ENCODE measurements around the gene MIEF1.
A peak's percentile ranks its signal among the peaks of the same experiment; 100 is the strongest.

The MIEF1 gene

DNA sequence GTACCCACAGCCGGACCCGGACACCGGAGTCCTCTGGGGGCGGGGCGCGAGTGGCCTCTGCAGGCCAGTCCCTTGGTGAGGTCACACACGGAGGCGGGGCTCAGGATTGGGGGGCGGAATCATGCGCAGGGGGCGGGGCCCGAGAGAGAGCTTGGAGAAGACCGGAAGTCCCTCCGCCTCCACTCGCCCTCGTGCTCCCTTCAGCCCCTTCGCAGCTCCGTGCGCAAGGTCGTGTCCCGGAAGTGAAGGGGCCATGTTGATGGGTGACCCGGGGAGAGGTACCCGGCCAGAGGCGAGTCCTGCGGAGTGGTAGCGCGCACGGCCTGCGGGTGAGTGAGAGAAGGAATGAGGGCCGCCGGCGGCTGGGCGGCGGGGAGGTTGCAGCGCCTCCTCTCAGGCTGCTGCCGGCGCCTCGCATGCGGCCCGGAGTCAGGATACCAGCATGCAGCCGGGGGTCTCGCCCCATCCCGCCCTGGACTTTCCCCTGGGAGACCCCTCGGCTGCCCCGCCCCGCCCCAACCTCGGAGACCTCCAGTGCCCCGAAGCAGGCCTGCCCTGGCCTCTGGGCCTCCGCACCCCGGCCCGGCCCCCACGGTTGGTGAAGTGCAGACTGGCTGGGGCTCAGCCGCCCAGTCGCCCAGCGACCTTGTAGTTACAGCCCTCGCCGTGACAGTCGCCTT lies at the start of gene MIEF1:
TSS of gene MIEF1 (plus strand) at position 182 of the 680 bp plus-strand sequence. CDS start 9,005 bp downstream, outside the sequence.
- peak within 1 kb of the TSS; percentile 74 for H3K9ac ChIP-seq (ENCODE audit: low read length)
- H3K4me1 ChIP-seq (ENCODE audit: control insufficient read depth, insufficient read depth, low read length), result peaks cover 21% of the 10 kb centered on the region
- peak within 1 kb of the TSS; percentile 85 for H3K27ac ChIP-seq (ENCODE audit: low read depth, low read length)

DNA sequence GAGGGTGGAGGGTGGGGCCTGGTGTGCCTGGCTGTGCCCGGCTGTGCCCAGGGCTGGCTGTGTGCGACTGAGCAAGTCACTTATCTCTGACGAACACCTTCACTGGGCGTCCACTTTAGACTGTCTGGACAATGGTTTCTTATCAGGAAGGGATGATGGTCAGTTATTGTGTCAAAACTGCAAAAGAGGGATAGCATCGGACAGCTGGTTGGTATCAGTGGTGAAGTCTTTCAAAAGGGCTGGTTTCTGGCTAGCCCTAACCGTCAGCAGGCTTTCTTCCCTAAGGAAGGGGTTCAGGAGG lies 49.4 kb upstream of the MIEF1 start:
- H3K9ac ChIP-seq (ENCODE audit: low read length), result no peak overlapping the region

More for the DNA sequence above, at the start of gene MIEF1:
- Histone ChIP-seq H3K36me3 (ENCODE audit: control insufficient read depth, insufficient read depth, low read length) (peaks cover 18% of the 10 kb centered on the region), H3K4me3 (ENCODE audit: low read length) (peak within 1 kb of the TSS; percentile 79), H3K27me3 (ENCODE audit: control insufficient read depth, insufficient read depth, low read length) (no peaks in the 10 kb centered on the region)

DNA sequence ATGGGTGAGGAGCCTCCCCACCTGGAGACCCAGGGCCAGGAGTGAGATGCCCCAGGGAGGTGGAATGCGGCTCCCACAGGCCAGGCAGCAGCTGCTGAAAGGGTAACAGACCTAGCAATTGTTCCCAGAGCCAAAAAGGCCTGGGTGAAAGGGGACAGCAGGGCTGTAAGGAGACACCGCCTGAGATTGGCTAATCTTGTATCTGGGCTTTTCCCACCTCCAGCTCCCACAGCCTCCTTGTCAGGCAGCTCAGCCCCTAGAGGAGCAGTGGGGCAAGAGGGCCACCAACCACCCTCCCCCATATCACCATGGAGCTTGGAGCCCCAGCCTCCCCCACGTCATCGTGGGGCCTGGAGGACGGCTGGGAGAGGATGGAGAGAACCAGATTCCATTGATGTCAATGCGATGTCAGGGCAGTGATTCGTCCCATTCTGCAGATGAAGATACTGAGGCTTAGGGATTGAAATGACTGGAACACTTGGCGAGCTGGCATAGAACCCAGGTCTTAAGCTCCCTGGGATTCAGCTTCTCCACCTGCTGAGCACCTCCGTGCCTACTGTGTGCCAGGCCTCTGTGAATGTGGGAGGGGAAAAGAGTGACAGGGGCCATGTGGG lies 48.2 kb upstream of the MIEF1 start:
- Histone ChIP-seq H3K27ac (ENCODE audit: low read depth, low read length) (no peak overlapping the region), H3K4me3 (ENCODE audit: low read length) (no peak overlapping the region), H3K36me3 (ENCODE audit: control insufficient read depth, insufficient read depth, low read length) (no peaks in the 10 kb centered on the region), H3K27me3 (ENCODE audit: control insufficient read depth, insufficient read depth, low read length) (peaks cover 6% of the 10 kb centered on the region), H3K9ac (ENCODE audit: low read length) (no peak overlapping the region), H3K4me1 (ENCODE audit: control insufficient read depth, insufficient read depth, low read length) (no peaks in the 10 kb centered on the region)

More for the DNA sequence above, 49.4 kb upstream of the MIEF1 start:
- no peaks in the 10 kb centered on the region for H3K36me3 ChIP-seq (ENCODE audit: control insufficient read depth, insufficient read depth, low read length)
- H3K4me3 ChIP-seq (ENCODE audit: low read length), result no peak overlapping the region
- no peaks in the 10 kb centered on the region for H3K27me3 ChIP-seq (ENCODE audit: control insufficient read depth, insufficient read depth, low read length)
- H3K4me1 ChIP-seq (ENCODE audit: control insufficient read depth, insufficient read depth, low read length), result no peaks in the 10 kb centered on the region
- no peak overlapping the region for H3K27ac ChIP-seq (ENCODE audit: low read depth, low read length)

DNA sequence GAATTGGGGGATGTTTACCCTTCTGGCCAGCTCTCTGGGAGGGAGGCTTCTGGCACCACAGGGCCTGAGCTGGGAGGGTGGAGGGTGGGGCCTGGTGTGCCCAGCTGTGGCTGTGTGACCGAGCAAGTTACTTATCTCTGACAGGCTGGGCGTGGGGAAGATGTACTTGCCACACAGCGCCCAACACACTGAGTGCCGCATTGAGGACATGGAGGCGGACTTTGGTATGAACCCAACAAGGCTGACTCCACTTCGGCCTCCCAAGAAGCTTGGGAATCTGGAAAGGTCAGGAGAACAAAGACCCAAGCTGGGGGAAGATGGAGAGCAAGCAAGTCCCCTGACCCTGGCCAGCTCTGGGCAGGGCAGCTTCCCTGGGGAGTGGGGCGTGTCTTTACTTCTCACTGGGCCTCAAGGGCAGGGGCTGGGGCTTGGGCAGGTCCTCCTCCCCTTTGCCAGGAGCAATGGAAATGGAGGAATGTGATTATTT lies 47.7 kb upstream of the MIEF1 start:
- Histone ChIP-seq H3K36me3 (ENCODE audit: control insufficient read depth, insufficient read depth, low read length) (no peaks in the 10 kb centered on the region), H3K27ac (ENCODE audit: low read depth, low read length) (no peak overlapping the region), H3K27me3 (ENCODE audit: control insufficient read depth, insufficient read depth, low read length) (peaks cover 7% of the 10 kb centered on the region), H3K4me3 (ENCODE audit: low read length) (no peak overlapping the region), H3K9ac (ENCODE audit: low read length) (no peak overlapping the region), H3K4me1 (ENCODE audit: control insufficient read depth, insufficient read depth, low read length) (no peaks in the 10 kb centered on the region)

DNA sequence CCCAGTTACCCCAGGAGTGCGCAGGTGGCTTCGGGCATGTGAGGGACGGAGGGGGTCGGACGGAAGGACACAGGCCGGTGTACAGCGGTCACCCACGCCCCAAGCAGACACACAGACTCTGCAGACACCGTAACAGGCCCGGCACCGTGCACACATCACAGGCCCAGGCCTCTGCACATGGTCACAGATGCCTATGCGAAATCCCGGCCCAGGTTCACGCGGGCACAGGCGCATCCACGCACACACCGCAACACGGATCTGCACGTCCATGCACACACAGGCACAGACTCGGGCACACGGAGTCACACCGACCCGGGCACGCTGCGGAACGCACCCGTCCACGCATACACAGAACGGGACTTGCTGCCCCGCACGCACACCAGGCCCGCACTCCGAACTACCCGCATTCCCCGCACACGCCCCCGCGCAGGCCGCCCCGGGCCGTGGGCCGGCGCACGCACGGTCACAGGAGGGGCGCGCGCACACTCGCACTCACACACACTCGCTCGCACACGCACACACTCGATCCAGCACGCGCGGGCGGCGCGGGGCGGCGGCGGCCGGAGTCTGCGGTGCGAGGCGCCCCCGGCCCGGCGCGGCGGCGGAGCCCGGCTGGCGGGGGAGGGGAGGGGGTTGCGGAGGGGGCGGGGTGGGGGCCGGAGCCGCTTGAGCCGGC lies 45.4 kb upstream of the MIEF1 start, which contains the start of gene MGAT3:
TSS of gene MGAT3 (plus strand) at position 491 of the 676 bp plus-strand sequence. CDS start 30,336 bp downstream, outside the sequence.
- no peaks in the 10 kb centered on the region for H3K36me3 ChIP-seq (ENCODE audit: control insufficient read depth, insufficient read depth, low read length)
- H3K9ac ChIP-seq (ENCODE audit: low read length), result no peak within 1 kb of the TSS
- no peak within 1 kb of the TSS for H3K27ac ChIP-seq (ENCODE audit: low read depth, low read length)
- H3K4me1 ChIP-seq (ENCODE audit: control insufficient read depth, insufficient read depth, low read length), result no peaks in the 10 kb centered on the region
- H3K27me3 ChIP-seq (ENCODE audit: control insufficient read depth, insufficient read depth, low read length), result peaks cover 7% of the 10 kb centered on the region
- H3K4me3 ChIP-seq (ENCODE audit: low read length), result peak within 1 kb of the TSS; percentile 51

DNA sequence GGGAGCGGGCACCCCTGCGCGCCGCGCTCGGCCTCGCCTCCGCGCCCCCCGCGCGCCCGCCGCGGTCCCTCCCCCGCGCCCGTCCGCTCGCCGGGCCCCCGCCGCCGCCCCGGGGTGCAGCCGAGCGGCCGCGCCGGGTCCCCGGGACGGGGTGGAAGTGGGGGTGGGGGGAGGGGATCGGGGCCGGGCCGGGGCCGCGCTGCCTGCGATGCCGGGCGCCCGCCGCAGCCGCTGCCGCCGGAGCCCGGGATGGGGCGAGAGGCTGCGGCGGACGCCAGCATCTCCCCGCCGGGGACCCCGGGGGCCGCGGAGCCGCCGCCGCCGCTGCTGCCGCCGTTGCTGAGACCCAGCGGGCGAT lies 44.9 kb upstream of the MIEF1 start:
- Histone ChIP-seq H3K4me3 (ENCODE audit: low read length) (peak overlapping the region; percentile 18), H3K4me1 (ENCODE audit: control insufficient read depth, insufficient read depth, low read length) (no peaks in the 10 kb centered on the region), H3K27ac (ENCODE audit: low read depth, low read length) (no peak overlapping the region), H3K36me3 (ENCODE audit: control insufficient read depth, insufficient read depth, low read length) (no peaks in the 10 kb centered on the region), H3K27me3 (ENCODE audit: control insufficient read depth, insufficient read depth, low read length) (peaks cover 7% of the 10 kb centered on the region), H3K9ac (ENCODE audit: low read length) (no peak overlapping the region)

DNA sequence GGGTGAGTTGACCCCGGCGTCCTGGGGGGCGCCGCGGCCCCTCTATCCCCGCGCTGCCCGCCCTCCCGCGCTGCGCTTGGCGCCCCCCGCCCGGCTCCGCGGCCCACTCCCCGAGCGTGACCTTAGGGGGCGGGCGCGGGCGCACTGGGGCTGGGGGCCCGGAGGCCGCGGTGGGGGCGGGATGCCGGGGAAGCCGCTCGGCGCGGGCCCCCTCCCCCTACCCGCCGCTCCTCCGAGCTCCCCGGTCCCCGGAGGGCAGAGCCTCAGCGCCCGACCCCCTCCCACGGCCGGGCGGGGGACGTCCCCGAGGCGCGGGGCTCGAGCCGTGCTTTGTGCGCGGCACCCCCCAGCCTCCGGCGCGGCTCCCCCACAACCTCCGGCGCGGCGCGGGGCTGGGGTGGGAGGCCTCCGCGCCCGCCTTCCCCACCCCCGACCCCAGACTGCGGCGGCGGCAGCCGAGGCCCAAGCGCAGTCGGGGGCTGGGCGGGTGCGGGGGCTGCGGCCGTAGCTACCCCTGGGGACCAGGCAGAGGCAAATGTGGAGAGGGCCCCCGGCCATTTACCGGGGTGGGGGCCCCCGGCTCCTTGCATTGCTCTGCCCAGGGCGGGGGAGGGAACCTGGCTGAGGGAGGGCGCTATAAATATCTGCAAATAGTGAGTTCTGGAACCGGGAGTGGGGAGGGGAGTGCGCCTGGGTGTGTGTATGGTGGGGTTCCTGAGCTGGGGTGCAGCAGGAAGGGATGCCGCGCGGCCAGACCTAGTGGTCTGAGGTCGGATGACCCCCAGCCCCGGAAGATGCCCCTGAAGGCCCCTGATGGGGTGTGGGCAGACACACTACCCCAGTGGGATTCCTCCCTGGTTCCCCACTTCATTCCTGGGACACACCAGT lies 44.3 kb upstream of the MIEF1 start:
- H3K36me3 ChIP-seq (ENCODE audit: control insufficient read depth, insufficient read depth, low read length), result no peaks in the 10 kb centered on the region
- H3K27me3 ChIP-seq (ENCODE audit: control insufficient read depth, insufficient read depth, low read length), result peaks cover 7% of the 10 kb centered on the region
- no peak overlapping the region for H3K27ac ChIP-seq (ENCODE audit: low read depth, low read length)
- H3K9ac ChIP-seq (ENCODE audit: low read length), result no peak overlapping the region
- H3K4me1 ChIP-seq (ENCODE audit: control insufficient read depth, insufficient read depth, low read length), result no peaks in the 10 kb centered on the region
- peak overlapping the region; percentile 50 for H3K4me3 ChIP-seq (ENCODE audit: low read length)

DNA sequence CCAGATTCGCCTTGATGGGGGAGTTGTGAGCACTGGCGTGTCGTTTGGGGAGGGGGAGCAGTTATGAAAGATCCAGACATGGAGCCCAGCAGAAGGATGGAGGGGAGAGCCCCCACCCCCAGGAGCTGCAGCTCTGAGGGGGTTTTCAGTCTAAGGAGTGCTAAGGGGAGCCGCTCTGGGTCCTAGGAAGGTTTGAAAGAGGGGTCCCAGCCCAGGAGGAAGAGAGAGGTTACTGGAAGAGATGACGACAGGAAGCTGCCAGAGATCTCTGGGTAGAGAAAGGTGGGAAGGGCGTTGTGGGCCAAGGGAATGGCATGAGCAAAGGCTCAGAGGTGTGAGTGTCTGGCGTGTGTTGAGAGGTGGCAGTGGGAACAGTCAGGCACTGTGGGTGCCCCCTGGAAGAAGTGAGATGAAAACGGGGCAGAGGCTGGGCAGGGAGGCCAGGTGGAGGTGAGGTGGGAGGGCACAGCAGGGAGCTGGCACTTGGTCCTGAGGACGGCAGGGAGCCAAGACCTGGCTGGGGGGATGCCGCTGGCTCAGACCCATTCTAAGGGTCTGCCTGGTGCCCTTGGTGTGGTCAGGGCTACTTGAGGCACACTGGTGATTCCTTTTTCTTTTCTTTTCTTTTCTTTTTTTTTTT lies 43.5 kb upstream of the MIEF1 start:
- Histone ChIP-seq H3K4me3 (ENCODE audit: low read length) (peak overlapping the region; percentile 50), H3K36me3 (ENCODE audit: control insufficient read depth, insufficient read depth, low read length) (no peaks in the 10 kb centered on the region), H3K27me3 (ENCODE audit: control insufficient read depth, insufficient read depth, low read length) (peaks cover 7% of the 10 kb centered on the region), H3K9ac (ENCODE audit: low read length) (no peak overlapping the region), H3K4me1 (ENCODE audit: control insufficient read depth, insufficient read depth, low read length) (no peaks in the 10 kb centered on the region), H3K27ac (ENCODE audit: low read depth, low read length) (no peak overlapping the region)

DNA sequence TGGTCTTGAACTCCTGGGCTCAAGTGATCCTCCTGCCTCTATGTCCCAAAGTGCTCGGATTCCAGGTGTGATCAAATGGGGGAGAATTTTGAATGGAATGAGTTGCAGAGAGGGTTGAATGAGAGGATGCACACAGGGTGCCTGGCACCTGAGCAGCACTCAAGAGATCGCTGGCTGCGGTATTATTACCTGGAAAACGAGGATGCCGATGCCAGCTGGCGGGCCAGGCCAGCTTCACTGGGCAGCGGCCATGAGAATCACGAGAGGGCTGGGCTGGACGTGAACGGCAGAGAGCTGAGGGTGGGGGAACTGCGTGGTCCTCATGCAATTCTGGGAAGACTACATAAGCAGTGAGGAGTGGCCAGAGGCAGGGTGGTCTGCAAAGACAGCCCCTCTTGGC lies 42.4 kb upstream of the MIEF1 start:
- H3K36me3 ChIP-seq (ENCODE audit: control insufficient read depth, insufficient read depth, low read length), result no peaks in the 10 kb centered on the region
- H3K4me3 ChIP-seq (ENCODE audit: low read length), result no peak overlapping the region
- peaks cover 7% of the 10 kb centered on the region for H3K27me3 ChIP-seq (ENCODE audit: control insufficient read depth, insufficient read depth, low read length)
- H3K9ac ChIP-seq (ENCODE audit: low read length), result no peak overlapping the region
- no peaks in the 10 kb centered on the region for H3K4me1 ChIP-seq (ENCODE audit: control insufficient read depth, insufficient read depth, low read length)
- no peak overlapping the region for H3K27ac ChIP-seq (ENCODE audit: low read depth, low read length)

DNA sequence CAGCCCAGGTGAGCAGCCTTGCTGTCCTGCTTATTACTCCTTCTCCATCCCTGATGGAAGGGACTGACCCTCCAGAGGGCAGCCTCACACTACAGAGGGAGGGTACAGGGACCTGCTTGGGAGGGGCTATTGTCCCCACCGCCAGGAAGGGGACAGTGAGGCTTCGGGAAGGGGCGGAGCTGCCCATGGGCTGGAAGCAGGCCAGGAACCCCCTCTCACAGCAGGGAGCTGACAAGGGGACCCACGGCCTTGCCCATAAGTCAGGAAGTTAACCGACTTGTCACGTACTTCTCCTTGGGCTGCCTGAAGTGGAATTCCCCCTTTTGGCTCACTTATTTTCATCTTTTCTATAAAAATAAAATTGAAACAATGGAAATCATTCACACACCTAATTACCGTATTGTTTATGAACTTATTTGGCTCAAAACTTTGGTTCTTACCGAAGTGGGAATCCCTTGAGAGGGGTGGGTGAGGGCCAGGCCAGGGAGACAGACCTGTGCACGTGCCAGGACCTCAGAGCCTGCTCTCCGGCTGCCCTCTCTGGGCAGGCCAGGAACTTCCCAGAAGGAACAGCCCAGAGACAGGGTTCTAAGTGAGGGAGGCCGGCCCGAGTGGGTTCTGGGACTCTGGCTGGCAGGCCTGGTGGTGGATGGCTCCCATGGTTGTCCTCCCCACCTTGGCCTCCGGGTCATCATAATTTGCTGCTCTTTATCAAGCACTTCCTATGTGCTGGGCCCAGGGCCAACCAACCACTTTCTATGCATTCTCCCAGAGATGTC lies 39.5 kb upstream of the MIEF1 start:
- Histone ChIP-seq H3K27ac (ENCODE audit: low read depth, low read length) (no peak overlapping the region), H3K9ac (ENCODE audit: low read length) (no peak overlapping the region)

DNA sequence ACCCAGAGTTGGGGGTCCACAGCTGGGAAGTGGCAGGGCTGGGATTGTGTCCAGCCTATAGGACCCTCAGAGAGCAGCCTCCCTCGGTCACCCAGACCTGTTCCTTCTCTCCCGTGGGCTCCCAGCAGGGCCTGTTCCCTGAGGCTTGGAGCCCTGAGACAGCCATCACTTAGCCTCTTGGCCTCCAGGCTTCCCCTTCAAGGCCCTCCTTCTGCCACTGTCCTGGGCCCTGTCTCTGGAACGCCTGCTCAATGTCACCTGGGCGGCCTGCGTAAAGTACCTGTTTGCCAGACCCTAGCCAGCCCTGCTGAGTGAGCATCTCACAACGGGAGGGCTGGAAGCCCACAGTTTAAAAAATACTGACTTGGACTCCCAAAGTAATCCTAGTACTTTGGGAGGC lies 38.8 kb upstream of the MIEF1 start:
- H3K4me3 ChIP-seq (ENCODE audit: low read length), result no peak overlapping the region
- H3K9ac ChIP-seq (ENCODE audit: low read length), result no peak overlapping the region
- H3K36me3 ChIP-seq (ENCODE audit: control insufficient read depth, insufficient read depth, low read length), result no peaks in the 10 kb centered on the region
- H3K4me1 ChIP-seq (ENCODE audit: control insufficient read depth, insufficient read depth, low read length), result no peaks in the 10 kb centered on the region
- peaks cover 7% of the 10 kb centered on the region for H3K27me3 ChIP-seq (ENCODE audit: control insufficient read depth, insufficient read depth, low read length)
- H3K27ac ChIP-seq (ENCODE audit: low read depth, low read length), result no peak overlapping the region

More for the DNA sequence above, 39.5 kb upstream of the MIEF1 start:
- no peaks in the 10 kb centered on the region for H3K36me3 ChIP-seq (ENCODE audit: control insufficient read depth, insufficient read depth, low read length)
- H3K4me3 ChIP-seq (ENCODE audit: low read length), result no peak overlapping the region
- H3K27me3 ChIP-seq (ENCODE audit: control insufficient read depth, insufficient read depth, low read length), result peaks cover 7% of the 10 kb centered on the region
- H3K4me1 ChIP-seq (ENCODE audit: control insufficient read depth, insufficient read depth, low read length), result no peaks in the 10 kb centered on the region
